Fibroblast of pulmonary artery (primary cell): ENCODE results near the gene LOXHD1.

Source experiments
- DNase-seq: peaks from one replicate; pipeline ENCODE4 v3.0.0-alpha.2; 2010; ENCODE audit warnings: low read depth
- H3K4me3 ChIP-seq: replicated peaks from 2 replicates; pipeline ENCODE4 v1.5.1; 2011; ENCODE audit warnings: low read depth, mild to moderate bottlenecking, control low read depth, low read length, moderate library complexity
- CTCF ChIP-seq: IDR thresholded peaks from 2 replicates; pipeline ENCODE4 v1.5.1; 2011; ENCODE audit warnings: mild to moderate bottlenecking, control low read depth, low read length, inconsistent platforms; ENCODE audit errors: missing control alignments

LOXHD1 gene

GRCh38 chr18:46447792-46448191 is 209.2 kb downstream of the LOXHD1 start:
- H3K4me3 ChIP-seq, result no peak overlapping the region
- no peak for TF ChIP-seq CTCF
- no peak for DNase-seq

GRCh38 chr18:46447323-46447722 is 209.7 kb downstream of the LOXHD1 start:
- TF ChIP-seq CTCF, result no peak
- DNase-seq, result no peak
- no peak overlapping the region for H3K4me3 ChIP-seq

GRCh38 chr18:46445522-46446313 is 211.3 kb downstream of the LOXHD1 start:
- H3K4me3 ChIP-seq, result no peak overlapping the region
- no peak for DNase-seq
- no peak for TF ChIP-seq CTCF

GRCh38 chr18:46439037-46439436 is 218.0 kb downstream of the LOXHD1 start:
- H3K4me3 ChIP-seq, result no peak overlapping the region
- TF ChIP-seq CTCF, result no peak
- DNase-seq, result no peak

GRCh38 chr18:46437061-46437460 is 220.0 kb downstream of the LOXHD1 start:
- DNase-seq, result no peak
- H3K4me3 ChIP-seq, result no peak overlapping the region
- no peak for TF ChIP-seq CTCF

- no peak for TF ChIP-seq CTCF
- H3K4me3 ChIP-seq, result no peak overlapping the region
- DNase-seq, result no peak
Measured at GRCh38 chr18:46436621-46437020, 220.4 kb downstream of the LOXHD1 start.

- H3K4me3 ChIP-seq, result no peak overlapping the region
- no peak for DNase-seq
- no peak for TF ChIP-seq CTCF
Measured at GRCh38 chr18:46435031-46435430, 222.0 kb downstream of the LOXHD1 start.
